Measurements from ENCODE around the gene IGSF21.

GRCh38 chr1:18333220-18333619 lies 225.6 kb downstream of the IGSF21 start:
- TF ChIP-seq POLR2A (IDR thresholded peaks at IDR 0.05; ENCODE audit: low read depth, low read length) (no peak), TAF1 (IDR thresholded peaks at IDR 0.05; ENCODE audit: low read depth, low read length) (no peak), PAX5 (IDR thresholded peaks at IDR 0.05; ENCODE audit: insufficient read depth, low read length, severe bottlenecking) (no peak), POLR2AphosphoS5 (IDR thresholded peaks at IDR 0.05; ENCODE audit: low read depth, low read length) (no peak), SPI1 (IDR thresholded peaks at IDR 0.05; ENCODE audit: low read depth, low read length) (no peak)

Measured in GM12891 (cell line).